GM21528 (cell line): ENCODE results near the gene PPFIA4.
"Not testable (repeated sequence)": the region's sequence is repeated elsewhere in the genome, so short reads cannot be mapped to it uniquely, and the experiment has no call there.

Source experiments
- ATAC-seq: cut with Tn5 transposase; IDR thresholded peaks from one replicate; pipeline ENCODE4 v1.9.1; 2021; ENCODE audit warnings: mild to moderate bottlenecking, moderate library complexity; ENCODE audit not compliant: unreplicated experiment, low FRiP score

PPFIA4 gene

DNA sequence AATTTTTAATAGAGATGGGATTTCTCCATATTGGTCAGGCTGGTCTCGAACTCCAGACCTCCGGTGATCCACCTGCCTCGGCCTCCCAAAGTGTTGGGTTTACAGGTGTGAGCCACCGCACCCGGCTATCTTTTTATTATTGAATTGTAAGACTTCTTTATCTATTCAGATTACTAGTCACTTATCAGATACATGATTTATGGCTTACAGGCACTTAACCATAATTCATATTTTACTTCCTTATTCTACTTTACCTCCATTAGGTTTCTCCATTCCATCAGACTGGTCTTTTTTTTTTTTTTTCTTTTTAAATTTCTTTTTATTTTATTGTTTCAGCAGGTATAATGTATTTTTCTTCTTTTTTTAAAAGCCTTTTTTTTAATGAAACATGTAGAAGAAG, 14.7 kb upstream of the PPFIA4 start:
- ATAC-seq = no peak

GRCh38 chr1:203017061-203017460, 9.2 kb upstream of the PPFIA4 start:
- ATAC-seq = no peak

DNA sequence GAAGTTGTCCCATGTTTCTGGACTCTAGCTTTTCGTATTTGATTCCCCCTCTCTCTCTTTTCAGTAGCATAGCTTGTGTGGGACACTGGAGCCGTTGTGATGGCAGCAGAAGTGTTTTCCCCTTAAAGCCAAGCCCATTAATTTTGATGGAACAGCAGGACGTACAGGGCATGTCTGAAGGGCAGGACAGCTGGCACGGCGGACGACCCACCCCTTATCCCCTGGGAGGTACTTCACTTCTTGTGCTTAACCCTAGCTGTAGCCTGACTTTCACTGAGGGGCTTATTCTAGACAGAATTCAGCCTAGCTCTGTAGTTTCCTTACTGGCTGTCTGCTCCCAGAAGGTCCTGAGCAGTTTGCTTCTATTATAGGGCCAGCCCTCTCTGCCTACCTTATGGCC, 8.6 kb upstream of the PPFIA4 start:
- no peak for ATAC-seq

DNA sequence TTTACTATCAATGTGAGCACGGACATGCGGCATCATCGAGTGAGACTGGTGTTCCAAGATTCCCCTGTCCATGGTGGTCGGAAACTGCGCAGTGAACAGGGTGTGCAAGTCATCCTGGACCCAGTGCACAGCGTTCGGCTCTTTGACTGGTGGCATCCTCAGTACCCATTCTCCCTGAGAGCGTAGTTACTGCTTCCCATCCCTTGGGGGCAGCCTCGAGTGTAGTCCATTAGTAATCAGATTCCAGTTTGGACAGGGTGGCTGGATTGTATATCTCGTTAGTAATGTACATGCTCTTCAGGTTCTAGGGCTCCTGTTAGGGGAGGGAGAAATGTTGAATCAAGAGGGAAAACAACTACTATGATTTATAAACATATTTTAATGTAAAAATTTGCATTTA, 3.4 kb upstream of the PPFIA4 start:
- ATAC-seq = not testable (repeated sequence)

DNA sequence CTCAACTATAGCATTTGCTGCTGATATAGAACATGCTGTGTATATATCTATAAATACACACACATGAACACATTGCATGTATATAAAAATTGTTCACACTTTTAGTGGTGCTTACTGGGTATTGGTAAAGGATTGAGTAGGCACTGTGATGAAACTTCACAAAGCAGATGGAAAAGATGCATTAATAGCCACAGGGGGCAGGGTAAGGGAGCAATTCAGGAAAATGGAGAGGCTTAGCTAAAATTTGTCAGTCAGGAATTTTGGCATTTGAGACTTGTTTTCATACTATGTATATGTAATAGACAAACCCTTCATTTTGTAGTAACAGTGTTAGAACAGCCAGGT, 633 bp upstream of the PPFIA4 start:
- no peak for ATAC-seq

DNA sequence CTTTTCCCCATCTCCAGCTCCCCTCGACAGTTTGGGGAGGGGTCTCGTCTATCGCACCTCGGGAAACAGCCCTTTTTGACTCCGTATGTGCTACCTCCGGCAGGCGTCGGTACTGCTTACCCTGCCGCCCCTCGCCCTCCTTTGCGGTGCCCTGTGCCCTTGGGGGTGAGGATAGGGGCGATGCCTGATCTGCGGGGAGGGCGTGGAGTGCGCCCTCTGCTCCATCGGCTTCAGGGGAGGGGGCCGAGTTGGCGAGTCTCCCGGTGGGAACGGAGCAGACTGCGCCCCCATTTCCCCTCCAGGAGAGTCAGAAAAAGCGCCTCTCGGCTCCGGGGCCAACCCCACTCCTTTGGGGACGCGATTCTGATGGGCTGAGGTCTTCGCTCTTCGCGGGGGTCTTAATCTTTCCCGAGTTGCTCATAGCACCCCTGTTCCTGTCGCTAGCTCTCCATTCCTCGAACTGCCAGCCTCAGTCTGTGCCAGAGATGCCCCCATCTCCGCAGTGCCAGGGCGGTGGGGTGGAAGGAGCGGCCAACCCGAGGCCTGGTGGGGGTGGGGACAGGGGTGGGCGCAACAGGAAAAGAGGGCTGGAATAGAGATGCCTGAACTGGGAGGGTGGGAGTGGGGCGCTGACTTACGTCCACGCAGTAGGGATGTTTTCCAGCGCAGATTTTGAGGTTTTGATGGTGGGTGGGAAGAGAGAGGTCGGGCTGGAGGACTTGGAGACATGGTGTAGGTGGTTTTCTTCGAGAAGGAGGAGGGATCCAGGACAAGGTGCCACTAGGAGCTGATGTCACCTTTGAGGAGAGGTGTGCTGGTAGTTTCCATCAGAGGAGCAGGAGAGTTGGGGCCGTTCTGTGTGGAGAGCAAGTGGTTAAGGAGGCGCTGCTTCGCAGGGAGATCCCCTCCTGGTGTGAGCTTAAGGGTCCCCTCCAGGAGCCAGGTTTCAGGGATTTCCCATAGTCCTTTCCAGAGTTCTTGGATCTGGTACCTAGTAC, 674 bp downstream of the PPFIA4 start:
- ATAC-seq = no peak

DNA sequence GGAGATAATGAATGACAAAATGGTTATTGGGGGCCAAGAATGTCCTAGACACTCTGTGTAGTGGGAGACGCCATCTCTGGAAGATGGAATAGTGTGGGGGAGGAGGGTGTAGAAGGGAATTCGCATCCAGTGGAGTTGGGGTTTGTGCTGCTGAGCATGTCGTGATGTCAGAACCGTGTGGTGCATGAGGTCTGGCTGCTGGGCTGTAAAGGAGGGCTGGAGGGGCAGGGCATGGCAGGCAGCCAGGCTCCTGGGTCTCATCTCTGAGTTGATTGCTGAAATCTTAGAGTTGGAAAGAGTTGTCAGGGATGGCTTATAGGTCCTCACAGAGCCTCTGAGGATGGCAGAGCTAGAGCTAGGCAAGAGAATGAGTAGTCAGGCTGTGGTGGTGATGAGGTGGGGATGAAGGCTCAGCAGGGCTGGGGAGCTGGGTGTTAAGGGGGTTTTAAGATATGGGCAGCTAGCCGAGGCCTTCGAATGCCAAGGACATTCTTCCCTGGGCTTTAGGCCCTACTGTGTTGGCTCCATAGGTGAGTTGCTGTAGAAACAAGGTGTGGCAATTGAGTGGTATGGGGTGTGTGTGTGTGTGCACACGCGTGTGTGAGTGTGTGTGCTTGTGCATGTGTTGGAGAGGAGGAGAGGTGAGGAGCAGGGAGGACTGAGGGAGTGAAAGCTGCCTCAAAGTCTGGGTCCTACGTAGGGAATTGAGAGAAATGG, 1.9 kb downstream of the PPFIA4 start:
- no peak for ATAC-seq

- ATAC-seq = no peak
These were observed 2.7 kb downstream of the PPFIA4 start for GRCh38 chr1:203028784-203029553.

- no peak for ATAC-seq
These were observed 5.2 kb downstream of the PPFIA4 start for GRCh38 chr1:203031467-203031866.

DNA sequence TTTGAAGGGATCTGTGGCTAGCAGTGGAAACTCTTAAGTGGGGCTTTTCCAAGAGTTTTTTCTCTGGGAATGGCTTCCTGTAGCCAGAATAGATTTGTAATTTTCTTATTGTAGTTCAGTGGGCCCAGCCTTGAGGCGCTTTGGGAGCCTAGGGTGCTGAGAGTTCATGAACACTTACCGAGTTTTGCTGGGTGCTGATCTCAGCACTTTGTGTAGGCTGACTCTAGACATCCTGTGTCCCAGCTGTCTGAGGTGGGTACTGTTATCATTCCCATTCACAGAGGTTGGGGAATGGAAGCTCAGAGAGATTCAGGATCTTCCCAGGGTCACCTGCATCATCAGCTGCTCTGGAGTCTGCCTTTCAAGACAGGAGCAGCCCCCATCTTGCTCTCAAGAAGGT, 7.0 kb downstream of the PPFIA4 start:
- no peak for ATAC-seq

DNA sequence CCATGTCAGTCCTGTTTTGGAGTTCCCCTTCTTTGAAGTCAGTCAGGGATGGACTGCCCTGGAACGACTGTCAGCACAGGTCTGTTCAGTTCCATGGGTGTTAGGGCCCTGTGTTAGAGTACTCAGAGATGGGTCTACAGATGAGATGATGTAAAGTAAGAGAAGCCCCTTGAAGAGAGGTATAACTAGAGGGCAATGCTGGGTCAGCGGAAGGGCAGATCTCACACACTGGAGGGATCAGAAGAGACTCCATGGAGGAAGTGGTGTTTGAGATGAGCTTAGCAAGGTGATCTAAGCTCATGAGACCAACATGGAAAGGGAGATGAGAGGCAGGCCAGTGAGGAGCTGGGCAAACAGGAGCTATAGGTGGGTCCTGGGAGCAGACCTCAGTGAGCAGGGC, 7.6 kb downstream of the PPFIA4 start:
- ATAC-seq = no peak

- no peak for ATAC-seq
These were observed 8.3 kb downstream of the PPFIA4 start for GRCh38 chr1:203034422-203035110.

DNA sequence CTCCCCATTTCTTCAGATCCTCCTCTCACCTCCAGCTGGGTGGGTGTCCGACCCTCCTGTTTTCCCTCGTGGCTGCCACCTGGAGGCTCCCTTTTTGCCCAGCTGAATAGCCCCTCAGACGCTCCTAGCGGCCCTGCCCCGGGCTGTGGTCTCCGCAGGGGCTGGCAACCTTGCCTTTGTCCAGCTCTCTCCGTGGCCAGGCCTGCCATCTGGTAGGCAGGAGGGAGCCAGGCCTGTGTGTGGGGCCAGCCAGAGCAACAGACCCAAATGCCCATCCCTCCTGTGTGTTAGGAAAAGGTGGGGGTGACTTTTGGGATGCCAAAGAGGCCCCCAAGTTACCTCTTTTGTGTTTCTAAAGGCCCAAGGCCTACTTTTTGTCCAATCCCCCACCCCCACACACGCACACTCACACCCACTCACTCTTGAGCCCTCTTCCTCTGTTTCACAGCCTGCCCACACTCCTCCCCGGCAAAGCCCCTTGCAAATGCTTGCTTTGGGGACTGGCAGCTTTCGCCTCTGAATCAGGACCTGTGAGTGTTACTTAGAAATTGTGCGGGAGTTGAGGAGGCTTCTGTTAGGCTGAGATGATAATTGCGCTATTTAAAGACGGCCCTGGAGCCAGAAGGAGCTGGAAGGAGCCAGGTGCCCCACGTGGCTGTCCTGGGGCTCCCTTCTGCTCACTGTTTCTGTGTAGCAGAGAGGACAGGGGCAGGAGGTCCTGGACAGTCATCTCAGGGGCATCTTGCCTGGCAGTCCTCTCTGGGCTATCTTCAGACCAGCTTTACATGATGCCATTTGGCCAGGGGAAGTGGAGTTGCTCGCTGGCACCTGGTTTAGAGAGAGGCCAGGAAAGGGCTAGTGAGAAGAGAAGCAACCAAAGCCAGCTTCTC, 9.1 kb downstream of the PPFIA4 start:
- no peak for ATAC-seq

- no peak for ATAC-seq
These were observed 9.8 kb downstream of the PPFIA4 start for GRCh38 chr1:203036135-203036534.

GRCh38 chr1:203036537-203036936, 10.2 kb downstream of the PPFIA4 start:
- no peak for ATAC-seq

DNA sequence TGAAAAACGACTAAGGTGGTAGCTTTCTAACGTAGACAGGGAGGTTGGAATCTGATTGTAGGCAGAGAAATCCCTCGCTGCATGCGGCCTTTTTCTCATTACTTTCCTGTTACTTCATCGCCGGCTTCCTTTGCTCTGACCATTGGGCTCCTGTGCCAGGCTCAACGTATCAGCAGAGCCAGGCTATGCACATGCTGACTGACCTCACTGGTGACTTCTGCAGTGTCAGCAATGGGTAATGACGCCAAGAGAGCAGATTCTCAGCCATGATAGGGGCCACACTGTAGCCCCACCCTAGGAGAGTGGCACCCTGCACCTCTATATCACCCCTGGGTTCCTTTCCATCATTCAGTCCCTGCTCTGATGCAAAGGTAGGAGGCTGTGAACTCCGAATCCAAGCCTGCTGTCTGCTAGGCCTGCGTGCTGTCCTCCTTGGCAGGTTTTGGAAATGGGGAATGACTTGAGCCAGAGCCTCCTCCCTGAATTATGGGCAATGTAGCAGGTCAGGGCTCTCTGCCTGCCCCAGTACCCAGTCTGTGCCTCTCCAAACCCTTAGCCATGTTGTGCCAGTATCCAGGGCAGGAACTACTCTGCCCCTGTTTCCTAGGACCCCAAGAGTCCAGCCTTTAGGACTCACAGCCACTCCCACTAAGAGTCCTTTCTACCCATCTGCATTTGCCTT, 11.4 kb downstream of the PPFIA4 start:
- ATAC-seq = no peak

DNA sequence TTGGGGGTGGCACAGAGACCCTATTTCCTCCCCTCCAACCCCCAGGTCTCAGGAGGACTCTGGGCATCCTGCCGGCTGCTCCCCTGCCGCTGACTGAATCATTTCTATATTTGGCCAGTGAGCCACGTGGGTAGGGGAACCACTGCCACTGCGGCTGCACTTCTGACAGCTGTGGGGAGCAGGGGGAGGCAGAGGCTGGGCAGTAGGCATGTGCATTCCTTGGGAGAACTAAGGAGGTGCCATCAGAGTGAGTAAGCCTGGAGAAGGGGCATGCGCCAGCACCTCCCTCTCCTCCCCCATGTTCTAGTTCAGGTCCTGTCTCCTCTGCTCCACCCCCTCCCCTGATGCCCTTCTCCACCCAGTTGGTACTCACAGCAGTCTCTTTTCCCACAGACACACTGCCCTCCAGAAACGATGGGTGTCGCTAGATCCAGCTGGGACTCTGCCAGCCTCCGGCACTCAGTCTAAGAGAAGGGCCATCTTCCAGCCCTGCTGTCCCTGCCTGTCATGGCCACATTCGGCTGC, 12.0 kb downstream of the PPFIA4 start:
- ATAC-seq = no peak

DNA sequence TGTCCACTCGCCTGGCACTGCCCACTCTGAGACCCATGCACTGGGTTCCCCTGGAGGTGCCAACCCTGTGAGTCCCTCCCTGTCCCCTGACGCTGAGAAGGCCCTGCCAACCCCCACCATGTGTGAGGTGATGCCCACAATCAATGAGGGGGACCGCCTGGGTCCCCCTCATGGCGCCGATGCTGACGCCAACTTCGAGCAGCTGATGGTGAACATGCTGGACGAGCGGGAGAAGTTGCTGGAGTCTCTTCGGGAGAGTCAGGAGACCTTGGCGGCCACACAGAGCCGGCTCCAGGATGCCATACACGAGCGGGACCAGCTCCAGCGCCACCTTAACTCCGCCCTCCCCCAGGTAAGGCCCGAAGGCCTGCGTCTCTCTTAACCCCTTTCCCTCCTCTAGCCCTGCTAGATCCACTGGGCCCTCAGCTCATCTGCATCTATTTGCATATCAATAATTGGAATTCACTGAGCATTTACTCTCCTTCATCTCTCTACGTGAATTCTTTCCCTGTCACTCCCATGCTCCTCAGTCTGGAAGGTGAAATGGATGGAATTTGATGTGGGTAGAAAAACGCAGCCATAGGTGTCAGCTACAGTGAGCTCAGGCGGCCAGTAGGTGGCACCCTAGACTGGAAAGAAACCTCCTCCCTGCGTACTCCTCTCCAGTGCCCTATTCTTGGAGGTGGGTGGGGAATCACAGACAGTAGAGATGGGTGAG, 12.8 kb downstream of the PPFIA4 start:
- no peak for ATAC-seq
